ENCODE data around the gene FERMT2.

FERMT2 gene

GRCh38 chr14:52852810-52853521 is 97.9 kb downstream of the FERMT2 start:
- no peak overlapping the region for H3K4me3 ChIP-seq
- no peak for TF ChIP-seq Cebpa-rat (IDR thresholded peaks at IDR 0.05)
- H3K9ac ChIP-seq, result no peak overlapping the region
- H3K4me2 ChIP-seq, result no peak overlapping the region; a peak in 1 of 22 replicates
- no peaks in the 10 kb centered on the region for H3K36me3 ChIP-seq
- no peak overlapping the region for H3K27ac ChIP-seq
- no peaks in the 10 kb centered on the region for H3K27me3 ChIP-seq
- H3K9me3 ChIP-seq (replicated peaks in 1 of 11), result peaks cover 0 to 3% (median 0%) of the 10 kb centered on the region in 11 experiments; a peak in 1 of 22 replicates
- H4K20me1 ChIP-seq, result no peaks in the 10 kb centered on the region
- H3K4me1 ChIP-seq, result peaks cover 0 to 5% (median 0%) of the 10 kb centered on the region in 10 experiments; a peak in 1 of 20 replicates

- Histone ChIP-seq H3K4me2 (no peak overlapping the region), H3K4me3 (no peak overlapping the region), H3K9ac (no peak overlapping the region), H3K36me3 (no peaks in the 10 kb centered on the region), H3K4me1 (peaks cover under 1 to 5% (median 1%) of the 10 kb centered on the region in 10 experiments; a peak in 9 of 20 replicates), H4K20me1 (no peaks in the 10 kb centered on the region), H3K27me3 (no peaks in the 10 kb centered on the region), H3K27ac (no peak overlapping the region), H3K9me3 (replicated peaks in 1 of 11) (peaks cover 0 to 3% (median 0%) of the 10 kb centered on the region in 11 experiments; a peak in 2 of 22 replicates)
- TF ChIP-seq Cebpa-rat (IDR thresholded peaks at IDR 0.05), result no peak
Observed at GRCh38 chr14:52850451-52850909, 100.4 kb downstream of the FERMT2 start.

GRCh38 chr14:52848626-52849025 is 102.2 kb downstream of the FERMT2 start:
- Histone ChIP-seq H3K27ac (no peak overlapping the region), H3K9ac (no peak overlapping the region), H3K4me1 (peaks cover 9 to 20% (median 15%) of the 10 kb centered on the region in 10 experiments; a peak in 18 of 20 replicates), H3K4me3 (no peak overlapping the region), H3K4me2 (no peak overlapping the region), H3K36me3 (no peaks in the 10 kb centered on the region), H3K27me3 (no peaks in the 10 kb centered on the region), H4K20me1 (no peaks in the 10 kb centered on the region), H3K9me3 (replicated peaks in 1 of 11) (peaks cover 0 to 3% (median 0%) of the 10 kb centered on the region in 11 experiments; a peak in 2 of 22 replicates)
- no peak for TF ChIP-seq Cebpa-rat (IDR thresholded peaks at IDR 0.05)

GRCh38 chr14:52846591-52846990 is 104.3 kb downstream of the FERMT2 start:
- no peaks in the 10 kb centered on the region for H3K27me3 ChIP-seq
- no peak overlapping the region for H3K27ac ChIP-seq
- H3K9ac ChIP-seq, result no peak overlapping the region
- H3K4me2 ChIP-seq, result no peak overlapping the region
- H3K36me3 ChIP-seq, result no peaks in the 10 kb centered on the region
- peaks cover 0 to 3% (median 0%) of the 10 kb centered on the region in 11 experiments; a peak in 2 of 22 replicates for H3K9me3 ChIP-seq (replicated peaks in 1 of 11)
- peaks cover 9 to 22% (median 15%) of the 10 kb centered on the region in 10 experiments; a peak in 18 of 20 replicates for H3K4me1 ChIP-seq
- no peak overlapping the region for H3K4me3 ChIP-seq
- H4K20me1 ChIP-seq, result no peaks in the 10 kb centered on the region
- no peak for TF ChIP-seq Cebpa-rat (IDR thresholded peaks at IDR 0.05)

- Histone ChIP-seq H4K20me1 (no peaks in the 10 kb centered on the region), H3K9ac (no peak overlapping the region)
Observed at GRCh38 chr14:52845081-52845480, 105.8 kb downstream of the FERMT2 start.

GRCh38 chr14:52844262-52845060 is 106.4 kb downstream of the FERMT2 start:
- no peaks in the 10 kb centered on the region for H3K36me3 ChIP-seq
- H3K9me3 ChIP-seq (replicated peaks in 1 of 11), result no peaks in the 10 kb centered on the region; a peak in 1 of 22 replicates
- H3K9ac ChIP-seq, result no peak overlapping the region; a peak in 1 of 22 replicates
- H3K4me3 ChIP-seq, result no peak overlapping the region
- H4K20me1 ChIP-seq, result no peaks in the 10 kb centered on the region
- no peaks in the 10 kb centered on the region for H3K27me3 ChIP-seq
- TF ChIP-seq Cebpa-rat (IDR thresholded peaks at IDR 0.05), result no peak
- H3K4me2 ChIP-seq, result peak overlapping the region; percentile 28 to 73 (median 41); a peak in 21 of 22 replicates
- peaks cover 9 to 37% (median 15%) of the 10 kb centered on the region in 10 experiments; a peak in 18 of 20 replicates for H3K4me1 ChIP-seq
- peak overlapping the region in 5 of 11 experiments; percentile 9 to 44 (median 23); a peak in 6 of 22 replicates for H3K27ac ChIP-seq

More at GRCh38 chr14:52845081-52845480, 105.8 kb downstream of the FERMT2 start:
- TF ChIP-seq Cebpa-rat (IDR thresholded peaks at IDR 0.05), result no peak
- Histone ChIP-seq H3K4me3 (no peak overlapping the region), H3K9me3 (replicated peaks in 1 of 11) (no peaks in the 10 kb centered on the region; a peak in 1 of 22 replicates), H3K27me3 (no peaks in the 10 kb centered on the region), H3K27ac (peak overlapping the region in 5 of 11 experiments; percentile 9 to 44 (median 23); a peak in 5 of 22 replicates), H3K4me1 (peaks cover 9 to 35% (median 15%) of the 10 kb centered on the region in 10 experiments; a peak in 18 of 20 replicates), H3K36me3 (no peaks in the 10 kb centered on the region), H3K4me2 (peak overlapping the region; percentile 28 to 73 (median 41); a peak in 21 of 22 replicates)

GRCh38 chr14:52840877-52841276 is 110.0 kb downstream of the FERMT2 start:
- no peaks in the 10 kb centered on the region for H3K27me3 ChIP-seq
- H3K4me1 ChIP-seq, result peaks cover 9 to 37% (median 15%) of the 10 kb centered on the region in 10 experiments; a peak in 18 of 20 replicates
- no peaks in the 10 kb centered on the region for H4K20me1 ChIP-seq
- no peak overlapping the region for H3K4me3 ChIP-seq
- H3K9ac ChIP-seq, result no peak overlapping the region
- no peaks in the 10 kb centered on the region for H3K36me3 ChIP-seq
- no peak for TF ChIP-seq Cebpa-rat (IDR thresholded peaks at IDR 0.05)
- peaks cover 0 to 11% (median 0%) of the 10 kb centered on the region in 11 experiments; a peak in 5 of 22 replicates for H3K9me3 ChIP-seq (replicated peaks in 1 of 11)
- H3K27ac ChIP-seq, result peak overlapping the region in 2 of 11 experiments; percentile 57 to 65; a peak in 3 of 22 replicates
- H3K4me2 ChIP-seq, result peak overlapping the region in 4 of 11 experiments; percentile 23 to 76 (median 44); a peak in 7 of 22 replicates

- H3K4me1 ChIP-seq, result peaks cover 0 to 26% (median 0%) of the 10 kb centered on the region in 10 experiments; a peak in 7 of 20 replicates
- H3K4me2 ChIP-seq, result no peak overlapping the region
- no peak overlapping the region for H3K9ac ChIP-seq
- no peaks in the 10 kb centered on the region for H3K27me3 ChIP-seq
- no peak overlapping the region for H3K27ac ChIP-seq
- no peaks in the 10 kb centered on the region for H3K36me3 ChIP-seq
- no peaks in the 10 kb centered on the region for H4K20me1 ChIP-seq
- H3K4me3 ChIP-seq, result no peak overlapping the region
- TF ChIP-seq Cebpa-rat (IDR thresholded peaks at IDR 0.05), result no peak
- peaks cover 0 to 14% (median 0%) of the 10 kb centered on the region in 11 experiments; a peak in 5 of 22 replicates for H3K9me3 ChIP-seq (replicated peaks in 1 of 11)
Observed at GRCh38 chr14:52837451-52837850, 113.4 kb downstream of the FERMT2 start.
